Measurements from ENCODE around the gene NEU3.
"Not testable (repeated sequence)": the region's sequence is repeated elsewhere in the genome, so short reads cannot be mapped to it uniquely, and the experiment has no call there.

The NEU3 gene

DNA sequence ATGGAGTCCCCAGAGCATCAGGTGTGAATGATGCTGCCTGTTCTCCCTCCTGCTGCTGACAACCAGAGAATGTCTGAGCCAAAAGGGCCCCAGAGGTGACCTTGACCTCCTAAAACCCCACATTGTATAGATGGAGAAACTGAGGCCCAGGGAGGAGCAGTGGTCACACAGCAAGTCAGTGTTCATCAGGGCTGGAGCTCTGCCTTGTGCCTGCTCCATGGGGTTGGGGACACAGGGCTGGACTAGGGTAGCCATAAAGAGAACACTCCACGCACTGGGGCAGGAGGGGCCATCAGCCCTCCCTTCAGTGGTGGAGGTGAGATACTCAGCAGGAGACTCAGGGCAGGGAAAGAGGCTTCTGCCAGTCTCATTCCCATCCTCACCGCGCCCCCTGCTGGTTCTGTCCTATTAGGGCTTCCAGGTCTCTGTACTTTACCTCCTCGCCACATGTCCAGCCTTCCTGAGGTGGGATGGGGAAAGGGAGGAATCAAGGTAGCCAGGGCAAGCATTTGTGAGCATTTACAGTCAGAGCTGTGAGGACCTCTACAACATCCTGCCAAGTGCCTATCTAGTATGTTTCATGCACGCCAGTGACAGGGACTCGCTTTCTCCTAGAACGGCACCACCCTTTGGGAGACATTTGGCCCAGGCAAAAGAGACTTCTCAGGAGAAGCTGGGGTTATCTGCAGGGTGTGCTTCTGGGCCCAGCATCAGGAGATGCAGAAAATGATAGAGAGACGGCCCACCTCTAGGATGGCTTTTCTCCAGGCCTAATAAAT, 43.2 kb downstream of the NEU3 start:
- DNase-seq = peak; percentile 29

- no peak for DNase-seq
Observed at GRCh38 chr11:75032550-75032935, 43.8 kb downstream of the NEU3 start.

DNA sequence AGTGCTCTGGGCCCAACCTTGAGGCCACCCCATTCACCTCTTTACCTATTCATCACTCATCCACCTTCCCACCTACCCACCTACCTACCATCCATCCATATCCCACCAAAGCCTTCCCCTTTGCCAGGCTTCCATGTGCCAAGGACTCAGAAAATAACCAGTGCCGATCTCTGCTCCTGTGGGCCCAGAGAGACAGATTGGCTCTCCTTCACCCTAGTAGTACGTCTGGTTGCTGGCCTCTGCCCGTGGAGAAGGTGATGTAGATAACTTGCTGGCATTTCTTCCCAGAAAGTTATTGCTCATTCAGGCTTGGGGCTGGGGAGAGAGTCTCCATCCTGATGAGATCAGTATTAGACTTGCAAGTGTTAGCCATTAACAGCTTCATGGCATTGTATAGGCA, 45.2 kb downstream of the NEU3 start:
- no peak for DNase-seq

DNA sequence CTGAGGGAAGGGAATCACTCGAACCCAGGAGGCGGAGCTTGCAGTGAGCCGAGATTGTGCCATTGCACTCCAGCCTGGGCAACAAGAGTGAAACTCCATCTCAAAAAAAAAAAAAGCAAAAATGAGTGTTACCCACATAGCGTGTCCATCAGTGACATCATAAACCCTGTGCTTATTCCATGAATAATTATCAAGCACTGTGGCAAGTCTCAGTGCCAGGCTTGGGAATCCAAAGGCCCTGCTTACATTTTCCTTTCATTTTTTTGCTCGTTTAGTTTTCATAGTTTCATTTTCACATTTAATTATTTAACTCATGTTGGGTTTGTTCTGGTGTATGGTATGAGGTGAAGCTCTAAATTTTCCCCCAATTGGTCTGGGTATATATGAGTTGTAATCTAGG, 46.5 kb downstream of the NEU3 start:
- DNase-seq = no peak

DNA sequence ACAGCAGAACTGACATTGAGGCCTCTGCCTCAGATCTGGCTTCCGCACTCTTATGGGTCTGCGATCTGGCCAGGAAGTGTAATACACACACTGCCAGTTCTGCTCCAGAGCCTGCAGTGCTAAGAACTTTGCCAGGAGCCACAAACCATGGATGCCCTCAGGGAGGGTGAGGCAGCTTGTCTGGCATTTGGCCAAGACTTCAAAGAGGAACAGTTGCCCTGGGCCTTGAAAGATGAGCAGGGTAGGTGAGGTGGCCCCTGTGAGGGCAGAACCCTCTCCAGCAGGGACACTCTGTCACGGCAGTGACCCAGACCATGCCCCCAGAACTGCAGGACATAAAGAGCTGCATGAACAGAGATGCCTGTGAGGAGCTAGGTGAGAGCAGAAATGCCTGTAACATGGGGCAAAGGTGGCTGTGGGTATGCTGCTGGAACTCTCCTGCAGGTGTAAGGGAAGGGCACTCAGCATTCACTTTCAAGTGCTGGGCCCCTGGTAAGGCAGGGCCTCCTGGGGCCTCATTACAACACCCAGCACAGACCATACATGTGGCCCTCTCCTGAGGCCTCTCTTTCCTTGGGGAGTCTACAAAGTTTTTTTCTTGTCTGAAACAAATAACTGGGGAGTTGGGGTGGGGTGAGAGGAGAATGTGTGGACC, 47.3 kb downstream of the NEU3 start:
- DNase-seq = peak; percentile 88

DNA sequence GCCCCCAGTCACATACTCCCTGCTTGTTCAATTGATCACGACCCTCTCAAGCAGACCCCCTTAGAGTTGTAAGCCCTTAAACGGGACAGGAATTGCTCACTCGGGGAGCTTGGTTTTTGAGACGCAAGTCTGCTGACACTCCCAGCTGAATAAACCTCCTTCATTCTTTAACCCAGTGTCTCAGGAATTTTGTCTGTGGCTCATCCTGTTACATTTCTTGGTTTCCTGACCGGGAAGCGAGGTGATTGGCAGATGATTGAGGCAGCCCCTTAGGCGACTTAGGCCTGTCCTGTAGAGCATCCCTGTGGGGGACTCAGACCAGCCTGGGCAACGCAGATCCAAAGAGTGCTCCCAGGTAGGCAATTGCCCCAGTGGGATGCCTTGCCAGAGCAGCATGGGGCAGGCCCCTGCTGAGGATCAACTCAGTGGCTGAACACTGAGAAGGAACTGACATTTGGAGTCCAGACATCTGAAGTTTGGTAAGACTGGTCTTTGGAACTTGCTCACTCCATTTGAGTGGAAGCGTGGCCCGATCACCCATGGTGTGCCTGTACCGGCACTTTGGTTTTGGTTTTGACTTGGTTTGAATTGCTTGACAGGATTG, 51.5 kb downstream of the NEU3 start:
- no peak for DNase-seq

DNA sequence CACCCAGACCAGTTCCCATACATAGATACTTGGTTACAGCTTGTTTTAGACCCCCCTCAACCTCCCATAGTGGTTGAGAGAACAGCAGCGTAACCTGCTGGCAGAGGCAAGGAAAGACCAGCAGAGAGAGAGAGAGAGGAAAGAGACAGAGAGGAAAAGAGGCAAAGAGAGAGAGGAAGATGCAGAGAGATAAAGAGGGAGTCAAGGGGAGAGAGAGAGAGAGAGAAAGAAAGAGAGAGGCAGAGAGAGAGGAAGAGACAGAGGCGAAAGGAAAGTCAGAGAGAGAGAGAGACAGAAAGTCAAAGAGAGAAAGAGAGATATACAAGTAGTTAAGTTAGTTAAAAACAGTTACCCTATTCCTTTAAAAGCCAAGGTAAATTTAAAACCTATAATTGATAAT, 52.5 kb downstream of the NEU3 start:
- DNase-seq = no peak

- not testable (repeated sequence) for DNase-seq
Observed at GRCh38 chr11:75041821-75042220, 53.1 kb downstream of the NEU3 start.

DNA sequence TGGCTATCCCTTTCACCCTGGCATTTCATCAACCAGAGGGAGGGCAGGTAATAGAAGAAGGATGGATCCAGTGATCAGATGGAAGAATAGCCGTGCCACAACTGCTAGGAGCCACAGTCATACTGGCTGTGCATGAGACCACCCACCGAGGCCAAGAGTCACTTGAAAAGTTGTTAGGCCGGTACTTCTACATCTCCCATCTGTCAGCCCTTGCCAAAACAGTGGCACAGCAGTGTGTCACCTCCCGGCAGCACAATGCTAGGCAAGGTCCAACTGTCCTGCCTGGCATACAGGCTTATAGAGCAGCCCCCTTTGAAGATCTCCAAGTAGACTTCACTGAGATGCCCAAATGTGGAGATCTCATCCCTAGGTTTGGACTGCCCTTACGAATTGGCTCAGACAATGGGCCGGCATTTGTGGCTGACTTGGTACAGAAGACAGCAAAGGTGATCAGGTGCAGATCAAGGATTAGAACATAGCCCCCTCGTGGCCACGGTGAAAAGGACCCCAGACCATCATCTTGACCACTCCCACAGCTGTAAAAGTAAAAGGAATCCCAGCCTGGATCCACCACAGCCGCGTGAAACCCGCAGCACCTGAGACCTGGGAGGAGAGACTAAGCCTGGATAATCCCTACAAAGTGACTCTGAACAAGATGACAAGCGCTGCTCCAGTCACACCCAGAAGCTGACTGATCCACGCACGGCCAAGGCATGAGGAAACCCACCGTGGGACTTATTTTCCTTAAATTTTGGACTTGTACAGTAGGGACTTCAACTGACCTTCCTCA, 55.8 kb downstream of the NEU3 start:
- peak; percentile 63 for DNase-seq

GRCh38 chr11:75046668-75047067, 57.9 kb downstream of the NEU3 start:
- not testable (repeated sequence) for DNase-seq

- no peak for DNase-seq
Observed at GRCh38 chr11:75047191-75047590, 58.5 kb downstream of the NEU3 start.

DNA sequence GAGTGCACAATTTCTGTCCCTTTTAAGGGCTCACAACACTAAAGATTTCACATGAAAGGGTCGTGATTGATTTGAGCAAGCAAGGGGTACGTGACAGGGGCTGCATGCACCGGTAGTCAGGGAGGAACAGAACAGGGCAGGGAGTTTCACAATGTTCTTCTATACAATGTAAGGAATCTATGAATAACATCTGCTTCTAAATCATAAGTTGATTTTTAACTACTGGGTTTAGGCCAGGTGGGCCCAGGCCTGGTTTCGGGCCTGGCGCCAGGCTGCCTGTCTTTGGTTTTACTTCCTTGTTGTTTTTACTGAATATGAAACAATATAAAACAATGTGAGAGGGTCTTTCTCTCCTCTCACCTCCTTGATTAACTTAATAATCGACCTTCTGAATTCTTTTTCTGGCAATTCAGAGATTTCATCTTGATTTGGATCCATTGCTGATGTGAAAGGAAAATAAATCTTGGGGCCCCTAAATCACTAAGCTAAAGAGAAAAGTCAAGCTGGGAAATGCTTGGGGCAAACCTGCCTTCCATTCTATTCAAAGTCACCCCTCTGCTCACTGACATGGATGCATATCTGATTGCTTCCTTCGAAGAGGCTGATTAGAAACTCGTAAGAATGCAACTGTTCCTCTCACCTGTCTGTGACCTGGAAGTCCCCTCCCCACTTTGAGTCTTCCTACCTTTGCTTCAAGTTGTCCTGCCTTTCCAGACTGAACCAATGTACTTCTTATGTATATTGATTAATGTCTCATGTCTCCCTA, 61.0 kb downstream of the NEU3 start:
- DNase-seq = not testable (repeated sequence)

DNA sequence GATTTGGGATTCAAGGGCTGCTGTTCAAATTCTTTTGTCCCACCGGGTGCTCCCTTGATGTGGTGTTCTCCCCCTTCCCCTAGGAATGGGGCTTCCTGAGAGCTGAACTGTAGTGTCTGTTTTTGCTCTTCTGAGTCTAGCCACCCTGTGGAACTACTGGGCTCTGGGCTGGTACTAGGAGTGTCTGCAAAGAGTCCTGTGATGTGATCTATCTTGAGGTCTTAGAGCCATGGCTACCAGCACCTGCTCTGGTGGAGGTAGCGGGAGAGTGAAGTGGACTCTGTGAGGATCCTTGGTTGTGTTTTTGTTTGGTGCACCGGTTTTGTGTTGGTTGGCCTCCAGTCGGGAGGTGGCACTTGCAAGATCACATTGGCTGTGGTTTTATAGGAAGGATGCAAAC, 61.8 kb downstream of the NEU3 start:
- DNase-seq = no peak

DNA sequence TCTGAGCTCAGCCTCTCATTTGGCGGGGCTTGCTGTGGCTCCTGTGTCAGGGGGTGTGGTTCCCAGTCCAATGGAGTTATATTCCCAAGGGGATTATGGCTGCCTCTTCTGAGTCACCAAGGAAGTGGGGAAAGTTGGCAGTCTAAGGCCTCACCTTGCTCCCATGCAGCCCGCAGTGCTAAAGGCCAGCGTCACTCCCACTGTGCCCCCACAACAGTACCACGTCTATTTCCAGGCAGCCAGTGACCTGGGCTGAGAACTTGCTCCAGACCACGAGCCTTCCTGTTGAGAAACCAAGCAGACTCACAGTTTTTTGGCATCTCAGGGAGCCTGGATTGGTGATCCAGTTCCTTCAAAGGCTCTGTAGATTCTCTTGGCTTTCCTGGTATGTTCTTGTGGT, 62.3 kb downstream of the NEU3 start:
- no peak for DNase-seq

- no peak for DNase-seq
Observed at GRCh38 chr11:75052457-75052856, 63.7 kb downstream of the NEU3 start.

GRCh38 chr11:75055511-75055910, 66.8 kb downstream of the NEU3 start:
- DNase-seq = no peak

DNA sequence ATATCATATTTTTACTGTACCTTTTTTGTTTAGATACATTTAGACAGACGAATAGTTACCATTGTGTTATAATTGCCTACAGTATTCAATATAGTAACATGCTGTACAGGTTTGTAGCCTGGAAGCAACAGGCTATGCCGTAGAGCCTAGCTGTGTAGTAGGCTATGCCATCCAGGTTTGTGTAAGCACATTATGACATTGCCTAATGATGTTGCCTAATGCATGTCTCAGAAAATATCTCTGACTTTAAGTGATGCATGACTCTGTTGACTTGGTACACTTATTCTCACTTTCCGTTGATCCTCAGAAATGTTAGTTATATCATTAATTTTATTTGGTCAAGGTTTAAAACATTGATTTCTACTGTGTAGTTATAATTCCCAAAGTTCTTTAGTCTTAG, 68.1 kb downstream of the NEU3 start:
- no peak for DNase-seq

GRCh38 chr11:75059299-75059698, 70.6 kb downstream of the NEU3 start:
- DNase-seq = no peak

GRCh38 chr11:75063741-75064314, 75.1 kb downstream of the NEU3 start:
- DNase-seq = no peak

- no peak for DNase-seq
Observed at GRCh38 chr11:75066061-75066460, 77.3 kb downstream of the NEU3 start.

All from NCI-H510A (cell line).